ENCODE measurements around the gene RAB12.
"Not testable (repeated sequence)": the region's sequence is repeated elsewhere in the genome, so short reads cannot be mapped to it uniquely, and the experiment has no call there.

RAB12 gene

GRCh38 chr18:8614875-8615274, 5.6 kb downstream of the RAB12 start:
- DNase-seq = no peak

GRCh38 chr18:8615397-8616027, 6.3 kb downstream of the RAB12 start:
- DNase-seq = peak; percentile 70

GRCh38 chr18:8616028-8616401, 6.8 kb downstream of the RAB12 start:
- peak; percentile 24 for DNase-seq

- no peak for DNase-seq
Observed at GRCh38 chr18:8617907-8618306, 8.7 kb downstream of the RAB12 start.

- DNase-seq = no peak
Observed at GRCh38 chr18:8619041-8619440, 9.8 kb downstream of the RAB12 start.

- no peak for DNase-seq
Observed at GRCh38 chr18:8619835-8620577, 10.8 kb downstream of the RAB12 start.

- no peak for DNase-seq
Observed at GRCh38 chr18:8620845-8621244, 11.6 kb downstream of the RAB12 start.

- not testable (repeated sequence) for DNase-seq
Observed at GRCh38 chr18:8622625-8623024, 13.4 kb downstream of the RAB12 start.

- DNase-seq = no peak
Observed at GRCh38 chr18:8623549-8624106, 14.4 kb downstream of the RAB12 start.

- DNase-seq = no peak
Observed at GRCh38 chr18:8625461-8626092, 16.3 kb downstream of the RAB12 start.

- DNase-seq = no peak
Observed at GRCh38 chr18:8626414-8627106, 17.3 kb downstream of the RAB12 start.

GRCh38 chr18:8627107-8627472, 17.9 kb downstream of the RAB12 start:
- no peak for DNase-seq

GRCh38 chr18:8627540-8627939, 18.3 kb downstream of the RAB12 start:
- DNase-seq = no peak

GRCh38 chr18:8629602-8630001, 20.4 kb downstream of the RAB12 start:
- no peak for DNase-seq

GRCh38 chr18:8630546-8630945, 21.3 kb downstream of the RAB12 start:
- DNase-seq = no peak

- DNase-seq = no peak
Observed at GRCh38 chr18:8631265-8631664, 22.0 kb downstream of the RAB12 start.

GRCh38 chr18:8632386-8632785, 23.1 kb downstream of the RAB12 start:
- no peak for DNase-seq

- no peak for DNase-seq
Observed at GRCh38 chr18:8634508-8634907, 25.3 kb downstream of the RAB12 start.

- DNase-seq = no peak
Observed at GRCh38 chr18:8635087-8635486, 25.9 kb downstream of the RAB12 start.

GRCh38 chr18:8639762-8640161, 30.5 kb downstream of the RAB12 start:
- DNase-seq = no peak

GRCh38 chr18:8643326-8643878, 34.2 kb downstream of the RAB12 start:
- no peak for DNase-seq

GRCh38 chr18:8647359-8647758, 38.1 kb downstream of the RAB12 start:
- DNase-seq = not testable (repeated sequence)

Data from NCI-H2171 (cell line).